Activated CD8-positive, alpha-beta memory T cell treated with anti-CD3 and anti-CD28 coated beads, Interleukin-2, amount 50 U/mL, for 1 hour (primary cell): ENCODE results near the gene FNDC1.

Source experiments
- DNase-seq: peaks from one replicate; pipeline ENCODE4 v3.0.0-alpha.2; 2020; ENCODE audit errors: extremely low read depth

The FNDC1 gene

DNA sequence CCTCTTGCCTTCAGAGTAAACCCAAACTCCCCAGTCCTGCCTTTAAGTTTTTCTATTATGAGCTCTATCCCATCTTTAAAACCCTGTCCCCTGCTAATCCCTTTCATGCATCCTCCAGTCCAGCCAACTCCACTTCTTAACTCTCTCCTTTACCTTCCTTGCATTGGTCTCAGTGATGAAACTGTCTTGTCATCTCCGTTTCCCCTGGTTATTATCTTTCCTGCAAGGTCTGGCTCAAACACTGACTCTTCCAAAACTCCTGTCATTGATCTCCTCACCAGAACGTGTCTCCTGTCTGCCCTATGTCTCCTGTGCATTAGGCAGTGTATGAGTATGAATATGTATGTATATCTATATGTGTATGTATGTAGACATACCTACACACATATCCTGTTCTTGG is 11.8 kb upstream of the FNDC1 start:
- no peak for DNase-seq

DNA sequence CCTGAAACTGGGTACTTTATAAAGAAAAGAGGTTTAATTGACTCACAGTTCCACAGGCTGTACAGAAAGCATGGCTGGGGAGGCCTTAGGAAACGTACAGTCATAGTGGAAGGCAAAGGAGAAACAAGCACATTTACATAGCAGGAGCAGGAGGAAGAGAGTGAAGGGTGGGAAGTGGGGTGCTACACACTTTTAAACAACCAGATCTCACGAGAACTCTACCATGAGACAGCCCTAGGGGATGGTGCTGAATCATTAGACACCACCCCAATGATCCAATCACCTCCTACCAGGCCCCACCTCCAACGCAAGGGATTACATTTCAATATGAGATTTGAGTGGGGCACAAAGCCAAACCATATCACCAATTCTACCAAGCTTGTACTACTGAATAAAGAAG is 7.4 kb upstream of the FNDC1 start:
- no peak for DNase-seq

GRCh38 chr6:159163901-159164370 is 5.3 kb upstream of the FNDC1 start:
- no peak for DNase-seq

DNA sequence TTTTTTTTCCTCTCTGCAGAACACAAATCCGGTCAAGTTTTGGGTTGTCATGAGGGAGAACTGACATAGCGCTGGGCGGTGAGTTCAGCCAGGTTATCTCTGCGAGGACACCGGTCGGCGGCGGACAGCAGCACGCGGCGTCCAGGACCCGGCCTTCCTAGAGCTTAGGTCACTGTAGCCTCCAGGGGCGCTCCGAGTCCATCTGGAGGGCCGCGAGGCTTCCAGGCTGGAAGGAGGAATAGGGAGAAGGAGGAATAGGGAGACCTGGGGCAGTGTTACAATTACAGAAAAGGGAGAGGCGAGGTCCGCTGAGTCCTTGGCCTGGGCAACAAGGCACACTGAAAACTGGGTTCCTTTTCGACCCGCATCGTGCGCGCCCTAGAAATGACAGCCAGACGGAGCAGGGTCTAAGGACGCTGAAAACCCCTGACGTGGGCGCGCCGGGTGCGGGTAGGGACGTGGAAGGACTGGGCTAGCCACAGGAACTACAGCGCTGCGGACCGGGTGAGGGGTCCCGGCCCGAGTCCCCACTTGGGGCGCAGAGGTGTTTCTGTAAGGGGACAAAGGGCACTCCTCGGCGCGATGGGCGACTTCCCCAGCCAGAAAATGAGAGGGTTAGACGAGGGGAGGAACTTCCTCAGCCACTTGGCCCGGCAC is 536 bp upstream of the FNDC1 start:
- no peak for DNase-seq

DNA sequence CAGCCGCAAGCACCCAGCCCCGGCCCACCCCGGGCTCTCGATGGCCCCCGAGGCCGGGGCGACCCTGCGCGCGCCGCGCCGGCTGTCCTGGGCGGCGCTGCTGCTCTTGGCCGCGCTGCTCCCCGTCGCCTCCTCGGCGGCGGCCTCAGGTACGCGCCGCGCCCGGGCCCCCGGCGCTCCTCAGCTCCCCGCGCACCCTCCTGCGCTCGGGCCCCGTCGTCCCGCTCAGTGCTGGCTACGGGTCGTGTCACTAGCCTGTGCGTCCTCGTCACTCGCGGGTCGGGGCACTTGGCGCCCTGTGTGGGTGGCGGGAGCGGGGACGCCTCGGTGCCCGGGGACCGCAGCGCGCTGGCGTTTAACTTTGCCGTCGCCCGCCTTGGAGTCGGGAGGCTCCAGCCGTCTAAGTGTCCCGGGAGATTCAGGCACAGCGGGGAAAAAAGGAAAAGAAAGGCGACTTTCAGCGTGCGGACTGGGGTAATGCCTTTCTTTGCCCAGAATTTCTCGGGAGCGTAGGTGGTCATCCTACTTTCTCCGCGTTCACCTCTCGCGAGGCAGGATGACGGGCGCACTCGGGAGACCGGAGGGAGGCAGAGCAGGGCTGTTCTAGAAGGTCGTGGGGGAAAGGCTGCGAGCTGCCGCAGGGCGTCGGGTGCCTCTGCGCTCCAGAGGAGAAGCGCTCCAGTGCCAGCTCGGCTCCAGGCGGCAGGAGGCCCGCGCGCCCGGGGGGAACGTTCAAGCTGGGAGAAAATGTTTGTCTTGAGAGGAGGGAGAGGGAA is 545 bp downstream of the FNDC1 start:
- no peak for DNase-seq

- no peak for DNase-seq
Measured at GRCh38 chr6:159170333-159170672, 1.1 kb downstream of the FNDC1 start.

GRCh38 chr6:159170999-159171712 is 2.0 kb downstream of the FNDC1 start:
- DNase-seq, result no peak

DNA sequence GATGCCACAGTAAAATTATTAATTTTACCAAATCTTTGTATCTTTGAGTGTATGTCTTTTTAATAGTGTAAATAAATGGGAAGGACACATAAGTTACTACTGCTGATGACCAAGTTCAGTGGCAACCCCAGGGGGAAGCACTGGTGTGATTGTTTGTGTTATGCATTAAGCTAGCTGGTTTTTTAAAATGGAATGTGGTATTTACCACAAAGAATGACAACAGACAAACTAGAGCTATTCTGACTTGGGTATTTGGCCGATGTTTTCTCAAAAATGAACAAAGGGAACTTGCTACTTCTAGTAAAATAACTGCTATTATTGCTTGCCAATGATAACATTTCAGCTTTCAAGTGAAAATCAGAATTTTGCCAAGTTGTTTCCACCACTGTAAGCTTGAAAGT is 2.9 kb downstream of the FNDC1 start:
- DNase-seq, result no peak

- no peak for DNase-seq
Measured at GRCh38 chr6:159174263-159174969, 5.2 kb downstream of the FNDC1 start.

- no peak for DNase-seq
Measured at GRCh38 chr6:159176913-159177312, 7.7 kb downstream of the FNDC1 start.

DNA sequence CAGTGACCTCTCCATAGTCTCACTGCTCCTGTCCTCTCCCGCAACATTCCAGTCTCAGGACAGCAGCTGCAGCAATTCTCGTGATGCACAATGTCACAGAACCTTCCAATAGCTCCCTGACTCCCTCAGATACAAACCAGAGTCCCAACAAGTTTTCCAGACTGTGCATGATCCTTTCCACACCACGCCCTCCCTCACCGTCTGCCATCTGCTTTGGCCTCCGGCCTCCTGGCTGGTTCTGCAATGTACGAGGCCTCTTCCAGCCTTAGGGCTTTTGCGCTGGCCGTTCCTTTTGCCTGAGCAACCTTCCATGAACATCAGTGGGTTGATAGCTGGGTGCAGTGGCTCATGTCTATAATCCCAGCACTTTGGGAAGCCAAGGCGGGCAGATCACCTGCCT is 9.6 kb downstream of the FNDC1 start:
- no peak for DNase-seq

DNA sequence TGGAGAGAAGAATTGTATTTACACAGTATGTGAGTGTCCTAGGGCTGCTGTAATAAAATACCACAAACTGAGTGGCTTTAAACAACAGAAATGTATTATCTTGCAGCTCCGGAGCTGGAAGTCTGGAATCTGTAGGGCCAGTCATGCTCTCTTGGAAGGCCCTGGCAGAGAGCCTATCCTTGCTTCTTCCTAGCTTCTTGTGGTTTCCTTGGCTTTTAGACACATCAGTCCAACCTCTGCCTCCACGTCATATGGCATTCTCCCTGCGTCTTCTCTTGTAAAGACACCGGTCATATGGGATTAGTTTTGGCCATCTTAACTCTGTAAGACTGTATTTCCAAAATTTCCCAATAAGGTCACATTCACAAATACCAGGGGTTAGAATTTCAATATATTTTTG is 10.8 kb downstream of the FNDC1 start:
- DNase-seq, result no peak

- DNase-seq, result no peak
Measured at GRCh38 chr6:159181914-159182313, 12.7 kb downstream of the FNDC1 start.

DNA sequence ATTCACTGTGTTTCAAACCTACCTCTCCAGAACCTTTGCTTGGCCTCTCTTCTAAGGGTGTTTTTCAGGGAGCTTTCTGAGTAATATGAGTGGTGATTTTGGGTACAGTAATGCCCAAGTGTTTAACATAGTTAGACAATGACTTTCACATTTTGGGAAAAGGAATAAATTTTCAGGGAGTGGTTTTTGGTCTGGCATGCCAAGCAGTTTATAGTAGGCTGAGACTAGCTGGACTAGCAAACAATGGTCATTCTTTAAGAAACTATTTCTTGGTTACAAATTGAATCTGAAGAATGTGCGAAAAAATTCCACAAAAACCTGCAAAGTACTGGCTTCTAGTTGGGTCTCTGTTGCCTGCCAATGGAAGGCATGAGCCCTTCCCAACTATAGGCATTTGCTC is 15.4 kb downstream of the FNDC1 start:
- DNase-seq, result no peak

DNA sequence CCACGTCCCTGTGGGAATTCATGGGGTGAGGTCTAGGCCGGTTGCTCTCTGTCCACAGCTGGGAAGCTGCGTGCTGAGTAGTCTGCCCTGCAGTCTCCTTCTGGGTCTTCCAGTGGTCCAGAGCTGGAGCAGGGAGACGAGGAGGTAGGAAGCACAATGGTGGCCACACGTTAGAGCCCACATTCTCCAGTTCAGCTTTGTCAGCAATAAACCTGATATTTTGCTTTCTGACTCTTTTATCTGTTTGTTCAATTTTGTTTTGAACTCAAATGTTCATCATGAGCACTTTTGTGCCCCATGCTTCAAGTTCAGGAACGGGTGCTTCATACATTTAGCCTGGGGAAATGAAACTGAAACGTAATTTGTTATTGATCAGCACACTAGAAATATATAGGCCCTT is 21.3 kb downstream of the FNDC1 start:
- no peak for DNase-seq

DNA sequence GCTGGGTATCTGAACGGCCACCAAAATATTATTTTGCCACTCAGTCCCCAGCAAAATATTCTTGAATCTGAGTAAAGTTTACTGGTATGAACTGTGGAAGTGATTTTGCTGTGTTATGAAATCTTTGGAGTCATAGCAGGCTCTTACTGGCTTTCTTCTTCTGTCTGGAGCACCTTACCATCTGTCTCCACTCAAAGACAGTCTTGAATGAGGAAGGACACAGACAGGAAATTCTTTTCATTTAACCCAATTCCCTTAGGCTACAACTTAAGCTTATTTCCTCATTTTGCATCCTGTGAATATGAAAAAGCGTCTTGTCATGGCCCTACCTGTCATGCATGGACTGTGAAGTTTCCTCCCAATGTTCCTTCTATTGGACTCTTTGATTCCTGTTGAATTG is 24.7 kb downstream of the FNDC1 start:
- DNase-seq, result no peak

GRCh38 chr6:159194421-159194820 is 25.2 kb downstream of the FNDC1 start:
- no peak for DNase-seq

- DNase-seq, result no peak
Measured at GRCh38 chr6:159196430-159196975, 27.3 kb downstream of the FNDC1 start.

DNA sequence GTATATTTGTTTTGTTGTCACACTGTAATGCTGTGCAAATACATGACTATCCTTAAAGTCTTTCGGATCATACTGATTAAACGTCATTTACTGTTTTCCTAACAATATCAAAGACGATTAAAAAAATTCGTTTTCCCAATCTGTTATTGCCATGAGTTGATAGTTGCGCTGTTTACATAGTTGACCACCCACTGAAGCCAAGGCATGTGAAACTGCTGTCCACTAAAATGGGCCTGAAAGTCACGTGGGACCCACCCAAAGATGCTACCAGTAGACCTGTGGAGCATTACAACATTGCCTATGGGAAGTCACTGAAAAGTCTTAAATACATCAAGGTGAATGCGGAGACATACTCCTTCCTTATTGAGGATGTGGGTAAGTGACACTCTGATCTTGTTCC is 28.1 kb downstream of the FNDC1 start:
- DNase-seq, result no peak

DNA sequence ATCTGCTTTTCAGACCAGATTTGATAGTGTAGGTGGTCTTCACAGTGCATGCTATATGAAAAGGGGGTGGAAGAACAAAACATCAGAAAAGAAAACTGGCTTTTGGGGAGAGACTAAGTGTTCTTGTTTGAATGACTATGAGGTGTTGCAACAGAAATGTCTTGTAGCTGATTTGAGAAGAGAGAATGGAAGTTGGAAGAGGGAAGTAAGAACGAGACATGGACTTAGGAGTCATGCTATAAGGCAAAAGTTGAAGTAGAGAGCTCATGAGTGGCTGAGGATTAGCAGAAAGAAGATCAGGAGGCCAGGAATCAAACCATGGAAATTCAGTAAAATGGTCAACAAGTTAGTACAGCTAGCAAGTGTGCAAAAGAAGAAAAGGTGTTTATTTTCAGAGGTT is 32.1 kb downstream of the FNDC1 start:
- DNase-seq, result no peak

DNA sequence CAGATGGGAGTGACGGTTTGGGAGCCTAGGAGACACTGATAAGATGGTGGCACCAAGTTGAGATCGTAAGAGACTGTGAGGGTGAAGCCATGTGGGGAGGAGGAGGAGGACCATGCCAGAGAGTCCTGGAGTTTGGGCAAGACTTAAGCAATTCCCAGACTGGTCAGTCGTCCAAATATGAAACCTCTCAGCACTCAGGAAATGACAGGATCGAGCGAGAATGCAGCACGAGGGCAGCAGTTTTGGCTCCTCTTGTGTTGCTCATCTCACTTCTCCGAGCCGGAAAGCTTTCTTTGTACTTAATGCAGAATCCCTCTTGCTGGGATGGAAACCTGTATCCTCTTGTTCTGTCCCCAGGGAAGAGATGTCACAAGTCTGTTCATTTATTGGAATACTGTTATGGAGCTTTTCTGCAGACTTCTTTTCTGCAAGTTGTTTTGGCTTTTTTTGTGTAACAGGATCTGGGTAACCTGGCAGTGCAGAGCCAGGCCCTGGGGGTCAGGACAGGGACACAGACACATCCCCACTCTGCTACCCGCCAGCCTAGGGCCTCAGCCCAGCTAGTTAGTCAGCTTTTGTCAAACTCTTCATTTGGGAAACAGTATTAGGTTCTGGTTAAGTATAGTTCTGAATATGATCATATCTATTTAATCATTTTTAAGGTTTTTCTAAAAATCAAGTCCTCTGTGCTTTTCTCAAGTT is 34.3 kb downstream of the FNDC1 start:
- DNase-seq, result no peak
